ENCODE results near the gene EFCAB13.

Gene EFCAB13

GRCh38 chr17:47335101-47335936 lies 11.6 kb downstream of the EFCAB13 start:
- H3K36me3 ChIP-seq (replicated peaks): no peaks in the 10 kb centered on the region
- no peak for DNase-seq
- in situ Hi-C loops (cut with HindIII; ENCODE audit: low pct_ligation_motif_present, low sequenced_read_pairs): no loop called here
- no peak overlapping the region for H3K4me3 ChIP-seq (ENCODE audit: low read depth, low read length)
- H3K27ac ChIP-seq: no peak overlapping the region
- no peaks in the 10 kb centered on the region for H3K27me3 ChIP-seq (replicated peaks)
- TF ChIP-seq CTCF (IDR thresholded peaks at IDR 0.05; ENCODE audit: low read depth, low read length, missing control alignments): no peak

GRCh38 chr17:47338026-47338425 lies 14.3 kb downstream of the EFCAB13 start:
- DNase-seq: no peak
- H3K27ac ChIP-seq: no peak overlapping the region
- no peak for TF ChIP-seq CTCF (IDR thresholded peaks at IDR 0.05; ENCODE audit: low read depth, low read length, missing control alignments)
- no peaks in the 10 kb centered on the region for H3K27me3 ChIP-seq (replicated peaks)
- H3K36me3 ChIP-seq (replicated peaks): no peaks in the 10 kb centered on the region
- in situ Hi-C loops (cut with HindIII; ENCODE audit: low pct_ligation_motif_present, low sequenced_read_pairs): no loop called here
- H3K4me3 ChIP-seq (ENCODE audit: low read depth, low read length): no peak overlapping the region

- H3K27me3 ChIP-seq (replicated peaks): no peaks in the 10 kb centered on the region
- no peaks in the 10 kb centered on the region for H3K36me3 ChIP-seq (replicated peaks)
- no peak overlapping the region for H3K4me3 ChIP-seq (ENCODE audit: low read depth, low read length)
- DNase-seq: no peak
- in situ Hi-C loops (cut with HindIII; ENCODE audit: low pct_ligation_motif_present, low sequenced_read_pairs): no loop called here
- no peak for TF ChIP-seq CTCF (IDR thresholded peaks at IDR 0.05; ENCODE audit: low read depth, low read length, missing control alignments)
- no peak overlapping the region for H3K27ac ChIP-seq
Observed at GRCh38 chr17:47352848-47353247, 29.1 kb downstream of the EFCAB13 start.

- Histone ChIP-seq H3K4me3 (ENCODE audit: low read depth, low read length) (no peak overlapping the region), H3K36me3 (replicated peaks) (no peaks in the 10 kb centered on the region), H3K27ac (no peak overlapping the region), H3K27me3 (replicated peaks) (no peaks in the 10 kb centered on the region)
- no peak for TF ChIP-seq CTCF (IDR thresholded peaks at IDR 0.05; ENCODE audit: low read depth, low read length, missing control alignments)
- in situ Hi-C loops (cut with HindIII; ENCODE audit: low pct_ligation_motif_present, low sequenced_read_pairs): no loop called here
- DNase-seq: no peak
Observed at GRCh38 chr17:47358652-47359051, 34.9 kb downstream of the EFCAB13 start.

- Histone ChIP-seq H3K4me3 (ENCODE audit: low read depth, low read length) (no peak overlapping the region), H3K27ac (no peak overlapping the region), H3K27me3 (replicated peaks) (no peaks in the 10 kb centered on the region), H3K36me3 (replicated peaks) (no peaks in the 10 kb centered on the region)
- TF ChIP-seq CTCF (IDR thresholded peaks at IDR 0.05; ENCODE audit: low read depth, low read length, missing control alignments): no peak
- in situ Hi-C loops (cut with HindIII; ENCODE audit: low pct_ligation_motif_present, low sequenced_read_pairs): no loop called here
- DNase-seq: no peak
Observed at GRCh38 chr17:47363171-47363570, 39.4 kb downstream of the EFCAB13 start.

- Histone ChIP-seq H3K27me3 (replicated peaks) (no peaks in the 10 kb centered on the region), H3K27ac (no peak overlapping the region), H3K4me3 (ENCODE audit: low read depth, low read length) (no peak overlapping the region), H3K36me3 (replicated peaks) (no peaks in the 10 kb centered on the region)
- no peak for DNase-seq
- in situ Hi-C loops (cut with HindIII; ENCODE audit: low pct_ligation_motif_present, low sequenced_read_pairs): no loop called here
- TF ChIP-seq CTCF (IDR thresholded peaks at IDR 0.05; ENCODE audit: low read depth, low read length, missing control alignments): no peak
Observed at GRCh38 chr17:47367257-47367656, 43.5 kb downstream of the EFCAB13 start.

All from brain microvascular endothelial cell (primary cell).